ENCODE results near the gene CCL4L2. TPM values are rescaled to one million over a fixed set of nuclear protein-coding genes. Genes with fewer than 3 reads are reported as not detected.
"Not testable (repeated sequence)": the region's sequence is repeated elsewhere in the genome, so short reads cannot be mapped to it uniquely, and the experiment has no call there.

Gene CCL4L2
- total and polyA plus RNA-seq, 8 donors, result 0.25 to 4.3 (median 2.1) TPM; not detected in 4

- Histone ChIP-seq H3K9me3 (peaks cover 0 to 17% (median 5%) of the 10 kb centered on the region in 4 donors), H3K4me3 (no peak overlapping the region), H3K27me3 (peaks cover 0 to 19% (median 0%) of the 10 kb centered on the region in 3 donors), H3K36me3 (no peaks in the 10 kb centered on the region), H3K4me1 (peaks cover 0 to 5% (median 0%) of the 10 kb centered on the region in 4 donors), H3K27ac (no peak overlapping the region)
- intact Hi-C loops (cut with DNase I; ENCODE audit: low total_unique reads), result no loop called here
- no peak for DNase-seq
- no peak for TF ChIP-seq POLR2A (IDR thresholded peaks at IDR 0.05)
- TF ChIP-seq POLR2AphosphoS5 (IDR thresholded peaks at IDR 0.05), result no peak
- TF ChIP-seq EP300 (IDR thresholded peaks at IDR 0.05), result no peak
- no peak for TF ChIP-seq CTCF (IDR thresholded peaks at IDR 0.05)
Observed at GRCh38 chr17:36214918-36215317, 4.1 kb downstream of the CCL4L2 start.

GRCh38 chr17:36215406-36216308, 4.8 kb downstream of the CCL4L2 start:
- H3K4me1 ChIP-seq; intact Hi-C loops (cut with DNase I; ENCODE audit: low total_unique reads); H3K27ac ChIP-seq; DNase-seq; H3K36me3 ChIP-seq; H3K4me3 ChIP-seq: not testable (repeated sequence)
- H3K9me3 ChIP-seq, result peaks cover 0 to 17% (median 5%) of the 10 kb centered on the region in 4 donors
- peaks cover 0 to 19% (median 0%) of the 10 kb centered on the region in 3 donors for H3K27me3 ChIP-seq
- 73 to 87% (median 83%) methylated on average over 7 of the region's 7 CpGs for WGBS, 5 donors

DNA sequence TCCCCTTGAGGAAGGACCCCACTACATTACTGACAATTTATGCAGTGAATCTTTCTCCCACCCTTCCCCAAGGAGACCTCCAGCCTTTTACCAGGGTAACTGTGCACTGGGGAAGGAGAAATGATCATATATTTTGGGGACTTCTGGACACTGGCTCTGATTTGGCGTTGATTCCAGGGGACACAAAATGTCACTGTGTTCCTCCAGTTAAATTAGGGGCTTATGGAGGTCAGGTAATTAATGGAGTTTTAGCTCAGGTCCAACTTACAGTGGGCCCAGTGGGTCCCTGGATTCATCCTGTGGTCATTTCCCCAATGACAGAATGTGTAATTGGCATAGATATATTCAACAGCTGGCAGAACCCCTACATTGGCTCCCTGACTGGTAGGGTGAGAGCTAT, 8.7 kb downstream of the CCL4L2 start:
- WGBS, 5 donors, result 93 to 100% (median 100%) methylated on average over 1 of the region's 1 CpG
- DNase-seq; intact Hi-C loops (cut with DNase I; ENCODE audit: low total_unique reads): not testable (repeated sequence)

DNA sequence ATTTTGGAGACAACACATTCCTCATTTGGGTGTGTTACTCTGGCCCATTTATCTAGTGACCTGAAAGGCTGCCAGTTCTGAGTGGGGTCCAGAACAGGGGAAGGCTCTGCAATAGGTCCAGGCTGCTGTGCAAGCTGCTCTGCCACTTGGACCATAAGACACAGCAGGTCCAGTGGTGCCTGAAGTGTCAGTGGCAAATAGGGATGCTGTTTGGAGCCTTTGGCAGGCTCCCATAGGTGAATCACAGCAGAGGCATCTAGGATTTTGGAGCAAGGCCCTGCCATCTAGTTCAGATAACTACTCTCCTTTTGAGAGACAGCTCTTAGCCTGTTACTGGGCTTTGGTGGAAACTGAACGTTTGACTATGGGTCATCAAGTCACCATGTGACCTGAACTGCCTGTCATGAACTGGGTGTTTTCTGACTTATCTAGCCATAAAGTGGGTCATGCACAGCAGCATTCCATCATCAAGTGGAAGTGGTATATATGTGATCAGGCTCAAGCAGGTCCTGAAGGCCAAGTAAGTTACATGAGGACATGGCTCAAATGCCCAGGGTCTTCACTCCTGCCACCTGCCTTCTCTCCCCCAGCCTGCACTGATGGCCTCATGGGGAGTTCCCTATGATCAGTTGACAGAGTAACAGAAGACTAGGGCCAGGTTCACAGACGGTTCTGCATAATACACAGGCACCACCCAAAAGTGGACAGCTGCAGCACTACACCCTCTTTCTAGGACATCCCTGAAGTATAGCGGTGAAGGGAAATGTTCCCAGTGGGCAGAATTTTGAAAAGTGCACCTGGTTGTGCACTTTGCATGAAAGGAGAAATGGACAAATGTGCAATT, 10.1 kb downstream of the CCL4L2 start:
- DNase-seq; H3K4me3 ChIP-seq; intact Hi-C loops (cut with DNase I; ENCODE audit: low total_unique reads); H3K27ac ChIP-seq; H3K27me3 ChIP-seq; H3K36me3 ChIP-seq; H3K4me1 ChIP-seq: not testable (repeated sequence)
- WGBS, 5 donors, result 74 to 83% (median 80%) methylated on average over 3 of the region's 3 CpGs
- peaks cover 0 to 17% (median 5%) of the 10 kb centered on the region in 4 donors for H3K9me3 ChIP-seq

More for the DNA sequence above, 8.7 kb downstream of the CCL4L2 start:
- not testable (repeated sequence) for H3K27ac ChIP-seq, H3K36me3 ChIP-seq, H3K4me3 ChIP-seq, H3K27me3 ChIP-seq, H3K4me1 ChIP-seq
- H3K9me3 ChIP-seq, result peaks cover 0 to 17% (median 5%) of the 10 kb centered on the region in 4 donors

DNA sequence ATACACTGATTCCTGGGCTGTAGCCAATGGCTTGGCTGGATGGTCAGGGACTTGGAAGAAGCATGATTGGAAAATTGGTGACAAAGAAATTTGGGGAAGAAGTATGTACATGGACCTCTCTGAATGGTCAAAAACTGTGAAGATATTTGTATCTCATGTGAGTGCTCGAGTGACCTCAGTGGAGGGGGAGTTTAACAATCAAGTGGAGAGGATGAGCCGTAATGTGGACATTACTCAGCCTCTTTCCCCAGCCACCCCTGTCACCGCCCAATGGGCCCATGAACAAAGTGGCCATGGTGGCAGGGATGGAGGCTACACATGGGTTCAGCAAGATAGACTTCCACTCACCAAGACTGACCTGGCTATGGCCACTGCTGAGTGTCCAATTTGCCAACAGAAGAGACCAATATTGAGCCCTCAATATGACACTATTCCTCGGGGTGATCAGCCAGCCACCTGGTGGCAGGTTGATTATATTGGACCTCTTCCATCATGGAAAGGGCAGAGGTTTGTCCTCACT, 10.8 kb downstream of the CCL4L2 start:
- H3K4me3 ChIP-seq; H3K4me1 ChIP-seq; DNase-seq; intact Hi-C loops (cut with DNase I; ENCODE audit: low total_unique reads); H3K36me3 ChIP-seq; H3K27me3 ChIP-seq; H3K27ac ChIP-seq: not testable (repeated sequence)
- WGBS, 5 donors, result 85 to 87% (median 85%) methylated on average over 4 of the region's 4 CpGs
- peaks cover 0 to 17% (median 5%) of the 10 kb centered on the region in 4 donors for H3K9me3 ChIP-seq

- H3K4me1 ChIP-seq; H3K4me3 ChIP-seq; intact Hi-C loops (cut with DNase I; ENCODE audit: low total_unique reads); DNase-seq; H3K27ac ChIP-seq; H3K27me3 ChIP-seq; H3K36me3 ChIP-seq: not testable (repeated sequence)
- WGBS, 5 donors, result 82 to 94% (median 93%) methylated on average over 11 to 12 of the region's 12 CpGs
- H3K9me3 ChIP-seq, result peaks cover 0 to 17% (median 5%) of the 10 kb centered on the region in 4 donors
Observed at GRCh38 chr17:36222967-36223366, 12.1 kb downstream of the CCL4L2 start.

DNA sequence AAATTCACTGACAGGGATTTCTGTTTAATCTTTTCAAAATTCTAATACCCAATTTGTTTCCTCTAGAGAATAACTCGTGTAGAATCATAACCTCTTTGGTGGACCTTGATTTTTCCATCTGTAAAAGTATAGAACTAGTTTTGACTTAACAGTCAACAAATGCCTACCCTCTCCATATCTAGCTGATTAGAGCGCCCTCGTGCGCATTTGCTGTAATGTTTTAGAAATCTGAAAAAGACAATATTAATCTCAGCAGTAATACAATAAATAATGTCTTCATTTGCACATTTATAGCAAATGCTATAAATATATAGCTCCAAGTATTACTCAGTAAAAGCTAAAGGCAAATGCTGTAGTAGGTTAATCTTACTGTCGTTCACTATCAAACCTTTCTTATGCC, 18.8 kb downstream of the CCL4L2 start:
- H3K27me3 ChIP-seq; H3K4me3 ChIP-seq; intact Hi-C loops (cut with DNase I; ENCODE audit: low total_unique reads); H3K36me3 ChIP-seq; DNase-seq; H3K27ac ChIP-seq; H3K9me3 ChIP-seq; H3K4me1 ChIP-seq: not testable (repeated sequence)
- WGBS, 5 donors, result 26 to 52% (median 44%) methylated on average over 4 to 5 of the region's 5 CpGs

GRCh38 chr17:36242046-36242445, 31.2 kb downstream of the CCL4L2 start:
- H3K4me3 ChIP-seq; H3K27ac ChIP-seq; DNase-seq; intact Hi-C loops (cut with DNase I; ENCODE audit: low total_unique reads); H3K27me3 ChIP-seq; H3K4me1 ChIP-seq; H3K9me3 ChIP-seq; H3K36me3 ChIP-seq: not testable (repeated sequence)
- WGBS, 5 donors, result 71 to 90% (median 83%) methylated on average over 3 of the region's 4 CpGs

Measured in stomach (tissue), 9 donors.